Hepatocyte (in vitro differentiated cells): ENCODE results near the gene TTC9.

Experiments
- EZH2 ChIP-seq: fragments of 200-600 bp; sonication (generic); IDR thresholded peaks from 2 replicates; pipeline ENCODE4 v1.6.1; 2016; ENCODE audit warnings: antibody characterized with exemption, mild to moderate bottlenecking, borderline replicate concordance
- EZH2phosphoT487 ChIP-seq: fragments of 200-600 bp; sonication (generic); IDR thresholded peaks from one replicate; pipeline ENCODE4 v1.6.1; 2018; ENCODE audit warnings: antibody characterized with exemption, mild to moderate bottlenecking, low read depth, moderate library complexity; ENCODE audit not compliant: unreplicated experiment, severe bottlenecking
- TF ChIP-seq, protein P1 (sequence below): fragments of 200-600 bp; sonication (generic); IDR thresholded peaks from 2 replicates; pipeline ENCODE4 v1.5.1; 2016; ENCODE audit warnings: antibody characterized with exemption, mild to moderate bottlenecking; ENCODE audit not compliant: poor library complexity

DNA sequence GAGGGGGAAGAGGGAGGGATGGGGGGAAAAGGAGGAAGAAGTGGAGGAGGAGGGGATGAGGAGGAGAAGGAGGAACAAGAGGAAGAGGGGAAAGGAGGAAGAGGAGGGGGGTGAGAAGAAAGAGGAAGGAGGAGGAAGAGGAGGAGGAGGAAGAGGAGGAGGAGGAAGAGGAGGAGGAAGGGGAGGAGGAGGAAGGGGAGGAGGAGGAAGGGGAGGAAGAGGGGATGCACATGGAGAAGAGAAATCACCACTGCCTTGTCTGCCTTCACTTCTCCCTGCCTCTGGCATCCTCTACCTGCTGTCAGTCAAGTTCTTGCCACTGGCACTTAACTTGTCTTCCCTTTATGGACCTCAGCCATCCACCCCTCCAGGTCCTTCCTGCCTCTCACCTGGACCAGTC lies 59.9 kb downstream of the TTC9 start:
- TF ChIP-seq, protein P1, sequence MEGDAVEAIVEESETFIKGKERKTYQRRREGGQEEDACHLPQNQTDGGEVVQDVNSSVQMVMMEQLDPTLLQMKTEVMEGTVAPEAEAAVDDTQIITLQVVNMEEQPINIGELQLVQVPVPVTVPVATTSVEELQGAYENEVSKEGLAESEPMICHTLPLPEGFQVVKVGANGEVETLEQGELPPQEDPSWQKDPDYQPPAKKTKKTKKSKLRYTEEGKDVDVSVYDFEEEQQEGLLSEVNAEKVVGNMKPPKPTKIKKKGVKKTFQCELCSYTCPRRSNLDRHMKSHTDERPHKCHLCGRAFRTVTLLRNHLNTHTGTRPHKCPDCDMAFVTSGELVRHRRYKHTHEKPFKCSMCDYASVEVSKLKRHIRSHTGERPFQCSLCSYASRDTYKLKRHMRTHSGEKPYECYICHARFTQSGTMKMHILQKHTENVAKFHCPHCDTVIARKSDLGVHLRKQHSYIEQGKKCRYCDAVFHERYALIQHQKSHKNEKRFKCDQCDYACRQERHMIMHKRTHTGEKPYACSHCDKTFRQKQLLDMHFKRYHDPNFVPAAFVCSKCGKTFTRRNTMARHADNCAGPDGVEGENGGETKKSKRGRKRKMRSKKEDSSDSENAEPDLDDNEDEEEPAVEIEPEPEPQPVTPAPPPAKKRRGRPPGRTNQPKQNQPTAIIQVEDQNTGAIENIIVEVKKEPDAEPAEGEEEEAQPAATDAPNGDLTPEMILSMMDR: no peak
- TF ChIP-seq EZH2phosphoT487: no peak
- TF ChIP-seq EZH2: no peak
